Measurements from ENCODE around the gene FOXP1. TPM values are rescaled to one million over a fixed set of nuclear protein-coding genes. Genes with fewer than 3 reads are reported as not detected.

Gene FOXP1
- total RNA-seq, 4 donors from 2014 or later, result 86.4 to 107 (median 93.8) TPM

- Histone ChIP-seq H3K36me3 (peaks cover 0 to 6% (median 0%) of the 10 kb centered on the region in 3 donors), H3K4me3 (no peak overlapping the region), H3K27ac (no peak overlapping the region), H3K4me1 (peaks cover 0 to 8% (median 0%) of the 10 kb centered on the region in 4 donors), H3K27me3 (no peaks in the 10 kb centered on the region), H3K9me3 (no peaks in the 10 kb centered on the region)
- TF ChIP-seq EP300 (IDR thresholded peaks at IDR 0.05), result no peak
- no peak for TF ChIP-seq POLR2A (IDR thresholded peaks at IDR 0.05)
- TF ChIP-seq CTCF (IDR thresholded peaks at IDR 0.05), result no peak
- no peak for DNase-seq (ENCODE audit: low spot score in 2 of 2)
- WGBS, 2 donors, result 96 to 97% methylated on average over 2 of the region's 2 CpGs
Observed at GRCh38 chr3:71560665-71561064, 22.9 kb downstream of the FOXP1 start.

DNA sequence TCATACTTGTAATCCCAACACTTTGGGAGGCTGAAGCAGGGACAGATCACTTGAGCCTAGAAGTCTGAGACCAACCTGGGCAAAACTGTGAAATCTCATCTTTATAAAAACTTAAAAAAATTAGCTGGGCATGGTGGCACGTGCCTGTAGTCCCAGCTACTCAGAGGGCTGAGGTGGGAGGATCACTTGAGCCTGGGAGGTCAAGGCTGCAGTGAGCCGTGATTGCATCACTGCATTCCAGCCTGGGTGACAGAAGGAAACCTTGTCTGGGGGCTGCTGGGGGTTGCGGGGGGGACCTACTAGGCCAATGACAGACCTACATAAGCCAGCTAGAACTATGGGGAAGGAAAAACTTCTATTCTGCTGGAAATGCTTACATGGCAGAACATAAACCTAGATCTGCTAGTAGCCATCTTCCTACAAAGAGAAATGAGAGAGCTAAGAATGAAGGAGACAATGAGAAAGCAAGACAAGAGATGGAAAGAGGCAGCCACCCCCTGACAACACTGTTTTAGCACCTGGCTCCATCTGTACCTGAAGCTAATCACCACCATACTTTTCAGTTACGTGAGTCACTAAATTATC, 23.9 kb downstream of the FOXP1 start:
- Histone ChIP-seq H3K4me3 (no peak overlapping the region), H3K4me1 (peaks cover 0 to 3% (median 0%) of the 10 kb centered on the region in 4 donors), H3K27ac (no peak overlapping the region), H3K36me3 (peaks cover 0 to 6% (median 0%) of the 10 kb centered on the region in 3 donors), H3K27me3 (no peaks in the 10 kb centered on the region), H3K9me3 (no peaks in the 10 kb centered on the region)
- DNase-seq (ENCODE audit: low spot score in 2 of 2), result no peak
- TF ChIP-seq CTCF (IDR thresholded peaks at IDR 0.05) (no peak), EP300 (IDR thresholded peaks at IDR 0.05) (no peak), POLR2A (IDR thresholded peaks at IDR 0.05) (no peak)
- 76 to 80% methylated on average over 4 of the region's 4 CpGs for WGBS, 2 donors

GRCh38 chr3:71559021-71559420, 24.5 kb downstream of the FOXP1 start:
- no peak overlapping the region for H3K27ac ChIP-seq
- TF ChIP-seq EP300 (IDR thresholded peaks at IDR 0.05) (no peak), POLR2A (IDR thresholded peaks at IDR 0.05) (no peak), CTCF (IDR thresholded peaks at IDR 0.05) (no peak)
- WGBS, 2 donors, result 93 to 96% methylated on average over 3 of the region's 3 CpGs
- H3K9me3 ChIP-seq, result no peaks in the 10 kb centered on the region
- H3K36me3 ChIP-seq, result peaks cover 0 to 6% (median 0%) of the 10 kb centered on the region in 3 donors
- no peaks in the 10 kb centered on the region for H3K4me1 ChIP-seq
- no peaks in the 10 kb centered on the region for H3K27me3 ChIP-seq
- no peak for DNase-seq (ENCODE audit: low spot score in 2 of 2)
- H3K4me3 ChIP-seq, result no peak overlapping the region

DNA sequence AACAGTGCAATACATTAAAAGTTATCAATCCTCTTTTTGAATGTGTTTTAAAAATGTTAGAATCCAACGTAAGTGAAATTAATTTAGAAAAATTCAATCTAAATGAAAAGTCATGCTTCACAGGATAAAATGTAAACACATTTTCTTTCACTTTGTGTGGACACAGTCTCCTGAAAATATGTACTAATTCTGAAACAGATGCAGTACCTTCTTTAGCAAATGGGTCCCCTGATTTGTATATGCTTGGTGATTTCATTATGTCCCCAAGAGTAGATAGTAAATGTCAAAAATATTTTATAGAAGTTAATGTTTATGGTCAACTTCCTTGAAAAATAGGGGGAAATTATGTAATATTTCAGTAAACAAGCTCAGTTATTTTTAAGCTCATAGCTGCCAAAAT, 28.9 kb downstream of the FOXP1 start:
- H3K27ac ChIP-seq, result no peak overlapping the region
- no peaks in the 10 kb centered on the region for H3K9me3 ChIP-seq
- DNase-seq (ENCODE audit: low spot score in 2 of 2), result no peak
- 84 to 95% methylated on average over 1 of the region's 1 CpG for WGBS, 2 donors
- no peak overlapping the region for H3K4me3 ChIP-seq
- no peaks in the 10 kb centered on the region for H3K27me3 ChIP-seq
- no peak for TF ChIP-seq EP300 (IDR thresholded peaks at IDR 0.05)
- TF ChIP-seq CTCF (IDR thresholded peaks at IDR 0.05), result no peak
- TF ChIP-seq POLR2A (IDR thresholded peaks at IDR 0.05), result no peak
- H3K4me1 ChIP-seq, result no peaks in the 10 kb centered on the region
- no peaks in the 10 kb centered on the region for H3K36me3 ChIP-seq

GRCh38 chr3:71551311-71551919, 32.1 kb downstream of the FOXP1 start:
- no peaks in the 10 kb centered on the region for H3K36me3 ChIP-seq
- no peaks in the 10 kb centered on the region for H3K9me3 ChIP-seq
- DNase-seq (ENCODE audit: low spot score in 2 of 2), result no peak
- H3K27me3 ChIP-seq, result no peaks in the 10 kb centered on the region
- 79 to 85% methylated on average over 3 of the region's 3 CpGs for WGBS, 2 donors
- no peak overlapping the region for H3K27ac ChIP-seq
- H3K4me1 ChIP-seq, result peaks cover 0 to 8% (median 0%) of the 10 kb centered on the region in 4 donors
- no peak for TF ChIP-seq CTCF (IDR thresholded peaks at IDR 0.05)
- H3K4me3 ChIP-seq, result no peak overlapping the region
